ENCODE data around the gene CD81. TPM values are rescaled to one million over a fixed set of nuclear protein-coding genes. Genes with fewer than 3 reads are reported as not detected.

CD81 gene
- total and polyA plus RNA-seq, 9 of the 15 experiments (the other 6 are each of a cell fraction or from before 2014, with no cell fraction given), result 2.4 to 189 (median 61.7) TPM

- TF ChIP-seq TEAD4 (IDR thresholded peaks at IDR 0.05; ENCODE audit: low read length), result no peak
- TF ChIP-seq TEAD4 (CRISPR knock-in tag; IDR thresholded peaks at IDR 0.05; ENCODE audit: borderline replicate concordance), result no peak
- TF ChIP-seq ESRRA (IDR thresholded peaks at IDR 0.05; ENCODE audit: borderline replicate concordance, low read depth), result no peak
- TF ChIP-seq FOXM1 (IDR thresholded peaks at IDR 0.05; ENCODE audit: low read depth), result no peak
- no peak for TF ChIP-seq FOXM1 (CRISPR knock-in tag; IDR thresholded peaks at IDR 0.05; ENCODE audit: low read depth)
- TF ChIP-seq SP2 (IDR thresholded peaks at IDR 0.05; ENCODE audit: extremely low read depth, low read depth, low read length, poor library complexity, severe bottlenecking), result no peak
- TF ChIP-seq ZFP36 (IDR thresholded peaks at IDR 0.05; ENCODE audit: low read depth, low read length, partially characterized antibody), result peak; percentile 9
- TF ChIP-seq AFF1 (IDR thresholded peaks at IDR 0.05; ENCODE audit: low read depth in 1 of 2, partially characterized antibody in 2 of 2), result no peak
- no peak for TF ChIP-seq HOMEZ (CRISPR knock-in tag; IDR thresholded peaks at IDR 0.05)
- TF ChIP-seq TCF15 (CRISPR knock-in tag; IDR thresholded peaks at IDR 0.05), result no peak
- peak; percentile 94 for TF ChIP-seq HDGF (IDR thresholded peaks at IDR 0.05)
- 0 out of 4 replicates have a peak, but pooled peaks of 1 of the 2 experiments have one; percentile 21 for TF ChIP-seq CSDE1 (IDR thresholded peaks at IDR 0.05)
- 0 out of 4 replicates have a peak, but pooled peaks of 1 of the 2 experiments have one; percentile 28 for TF ChIP-seq FOXK2 (conservative IDR thresholded peaks at IDR 0.05 in 1 of 2, IDR thresholded peaks at IDR 0.05 in 1 of 2; ENCODE audit: low read depth in 2 of 2)
- TF ChIP-seq ZMIZ1 (IDR thresholded peaks at IDR 0.05; ENCODE audit: low read depth in 2 of 2, low read length in 2 of 2), result no peak
Measured at GRCh38 chr11:2428322-2428795, 51.2 kb downstream of the CD81 start (continued).
